Measurements from ENCODE around the gene COMTD1. TPM values are rescaled to one million over a fixed set of nuclear protein-coding genes. Genes with fewer than 3 reads are reported as not detected.
"Not testable (repeated sequence)": the region's sequence is repeated elsewhere in the genome, so short reads cannot be mapped to it uniquely, and the experiment has no call there.

COMTD1 gene
- total RNA-seq, 4 donors from 2014 or later: 3.2 to 59.7 (median 22.9) TPM

DNA sequence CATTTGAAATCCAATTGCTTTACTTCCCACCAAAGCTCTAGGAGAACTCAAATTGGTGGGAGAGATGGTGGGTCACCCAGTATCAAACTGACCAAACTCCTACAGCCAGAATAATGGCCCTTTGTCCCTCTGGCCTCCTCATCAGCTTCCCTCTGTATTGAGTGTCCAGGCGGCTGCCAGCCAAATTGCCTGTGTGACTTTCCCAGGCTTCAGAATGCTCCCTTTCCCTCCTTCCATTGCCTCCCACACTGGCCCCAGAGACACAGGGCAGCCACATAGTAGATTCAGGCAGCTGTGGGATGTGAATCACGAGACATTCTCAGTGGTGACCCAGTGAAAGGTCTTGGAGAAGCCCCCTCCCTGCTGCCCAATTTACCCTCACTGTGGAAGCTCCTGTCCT, 37.9 kb downstream of the COMTD1 start:
- Histone ChIP-seq H3K27me3 (no peaks in the 10 kb centered on the region), H3K4me1 (peaks cover 0 to 4% of the 10 kb centered on the region in 2 donors), H3K36me3 (no peaks in the 10 kb centered on the region), H3K9me3 (no peaks in the 10 kb centered on the region), H3K27ac (no peak overlapping the region), H3K4me3 (no peak overlapping the region)
- TF ChIP-seq CTCF (IDR thresholded peaks at IDR 0.05) (no peak), POLR2A (IDR thresholded peaks at IDR 0.05) (no peak)
- intact Hi-C loops (cut with DNase I; ENCODE audit: low total_unique reads): no loop called here
- no peak for DNase-seq

- Histone ChIP-seq H3K4me3 (no peak overlapping the region), H3K9me3 (no peaks in the 10 kb centered on the region), H3K4me1 (no peaks in the 10 kb centered on the region), H3K27me3 (no peaks in the 10 kb centered on the region), H3K27ac (no peak overlapping the region), H3K36me3 (no peaks in the 10 kb centered on the region)
- DNase-seq: no peak
- no peak for TF ChIP-seq CTCF (IDR thresholded peaks at IDR 0.05)
- no peak for TF ChIP-seq POLR2A (IDR thresholded peaks at IDR 0.05)
- intact Hi-C loops (cut with DNase I; ENCODE audit: low total_unique reads): no loop called here
Observed at GRCh38 chr10:75197066-75197465, 38.7 kb downstream of the COMTD1 start.

GRCh38 chr10:75195035-75195763, 40.6 kb downstream of the COMTD1 start:
- Histone ChIP-seq H3K4me1 (no peaks in the 10 kb centered on the region), H3K4me3 (no peak overlapping the region), H3K9me3 (no peaks in the 10 kb centered on the region), H3K36me3 (no peaks in the 10 kb centered on the region), H3K27ac (peak overlapping the region; percentile 14 to 19), H3K27me3 (no peaks in the 10 kb centered on the region)
- TF ChIP-seq POLR2A (IDR thresholded peaks at IDR 0.05) (no peak), CTCF (IDR thresholded peaks at IDR 0.05) (no peak)
- intact Hi-C loops (cut with DNase I; ENCODE audit: low total_unique reads): no loop called here
- DNase-seq: no peak

GRCh38 chr10:75194625-75195024, 41.1 kb downstream of the COMTD1 start:
- H3K4me1 ChIP-seq; H3K27me3 ChIP-seq; H3K36me3 ChIP-seq; H3K9me3 ChIP-seq; intact Hi-C loops (cut with DNase I; ENCODE audit: low total_unique reads); DNase-seq; H3K4me3 ChIP-seq: not testable (repeated sequence)
- peak overlapping the region in 1 of 2 donors; percentile 14 for H3K27ac ChIP-seq

DNA sequence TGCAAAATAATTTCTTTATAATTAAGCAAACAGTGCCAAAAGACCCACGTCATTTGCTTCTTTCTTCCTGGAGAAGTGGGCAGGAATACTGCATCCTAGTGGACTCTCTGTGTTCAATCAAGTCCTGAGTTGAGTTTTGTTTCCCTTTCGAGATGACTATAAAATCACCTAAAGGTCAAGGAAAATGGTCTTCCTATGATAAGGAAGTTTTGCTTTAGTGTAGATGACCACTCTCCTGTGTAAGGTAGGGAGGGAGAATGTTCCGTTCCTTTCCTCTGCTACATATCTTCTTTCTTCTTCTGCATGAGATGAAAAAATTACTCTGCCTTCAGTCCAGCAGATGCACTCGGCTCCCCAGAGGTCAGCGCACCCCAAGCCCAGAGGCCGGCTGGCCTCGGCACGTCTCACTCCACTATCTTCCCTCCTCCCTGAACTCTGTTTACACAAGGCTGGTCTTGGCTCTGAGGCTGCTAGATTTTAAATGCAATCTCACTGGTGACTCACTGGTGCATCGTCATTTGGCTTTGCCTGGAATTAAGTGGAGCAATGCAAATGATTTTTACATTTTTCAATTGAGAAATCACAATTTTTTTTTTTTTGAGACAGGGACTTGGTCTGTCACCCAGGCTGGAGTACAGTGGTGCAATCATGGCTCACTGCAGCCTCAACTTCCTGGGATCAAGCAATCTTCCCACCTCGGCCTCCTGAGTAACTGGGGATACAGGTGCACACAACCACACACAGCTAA, 43.8 kb downstream of the COMTD1 start:
- Histone ChIP-seq H3K27me3 (no peaks in the 10 kb centered on the region), H3K9me3 (no peaks in the 10 kb centered on the region), H3K4me1 (no peaks in the 10 kb centered on the region), H3K36me3 (no peaks in the 10 kb centered on the region), H3K4me3 (no peak overlapping the region), H3K27ac (peak overlapping the region; percentile 55)
- DNase-seq: peak; percentile 55 to 70
- intact Hi-C loops (cut with DNase I; ENCODE audit: low total_unique reads): no loop called here
- TF ChIP-seq CTCF (IDR thresholded peaks at IDR 0.05) (no peak), POLR2A (IDR thresholded peaks at IDR 0.05) (no peak)

Measured in uterus (tissue), 4 donors.